HCT116 (cell line): ENCODE results near the gene NRTN. TPM values are rescaled to one million over a fixed set of nuclear protein-coding genes. Genes with fewer than 3 reads are reported as not detected.

Experiments used
- ATAC-seq: fragments of 200-7000 bp; cut with Tn5 transposase; 2 replicates; pipeline ENCODE4 v1.9.1; 2020; ENCODE audit warnings: mild to moderate bottlenecking, moderate library complexity
- BruUV-seq: library from RNA; stranded (reverse); fragments of 400-500 nt; replicated peaks from 2 replicates; lab custom pipeline; 2021; lab: Mats Ljungman, UMichigan
- CTCF ChIA-PET: fragments of 300-600 bp; sonication (Branson Sonifier 250); formaldehyde crosslinking; loops from one replicate; lab custom pipeline; 2021; ENCODE audit warnings: antibody characterized with exemption; lab: Charles Lee
- POLR2A ChIA-PET: fragments of 300-600, 350-600 bp; sonication (Branson Sonifier 250); formaldehyde crosslinking; loops from one replicate; lab custom pipeline; 2021; ENCODE audit warnings: antibody characterized with exemption; lab: Charles Lee
- RAD21 ChIA-PET, 2 experiments: fragments of 300-600 bp; sonication (Branson Sonifier 250); formaldehyde crosslinking; loops; one replicate each; lab custom pipeline; 2023; ENCODE audit warnings: low total read pairs in 2 of 2; ENCODE audit not compliant: uncharacterized antibody in 2 of 2, unreplicated experiment in 2 of 2, low non-redundant PET in 1 of 2; lab: Charles Lee
- DNase-seq: peaks from one replicate; pipeline ENCODE4 v3.0.0-alpha.2; 2010; ENCODE audit warnings: low read depth, low spot score
- H2AFZ ChIP-seq: fragments of 200-600 bp; shearing (Covaris generic), sonication (generic); 2 replicates; pipeline ENCODE4 v1.6.1; 2017; ENCODE audit warnings: low read depth, mixed run types, mixed read lengths, antibody characterized with exemption, low read length; ENCODE audit not compliant: poor library complexity, severe bottlenecking
- H3K27ac ChIP-seq: 2 replicates; pipeline ENCODE4 v1.5.1; 2012; ENCODE audit warnings: low read depth, low read length
- H3K27me3 ChIP-seq: fragments of 200-600 bp; sonication (generic); 2 replicates; pipeline ENCODE4 v1.6.1; 2016; ENCODE audit warnings: mixed run types, low read length, mixed read lengths; ENCODE audit not compliant: insufficient read depth
- H3K36me3 ChIP-seq, 2 experiments: fragments of 200-500 bp in 1 of 2; fragments of 200-600 bp in 1 of 2; sonication (Bioruptor generic) in 1 of 2; sonication (generic) in 1 of 2; 2 replicates each; pipeline versions ENCODE4 v1.5.1 to v1.6.1; 2014 to 2016; ENCODE audit warnings: low read length in 2 of 2, inconsistent platforms in 1 of 2, mixed read lengths in 1 of 2, mixed run types in 1 of 2; ENCODE audit not compliant: insufficient read depth in 2 of 2, control insufficient read depth in 1 of 2
- H3K4me1 ChIP-seq, 2 experiments: fragments of 200-600 bp in 1 of 2; sonication (generic) in 1 of 2; 2 replicates each; pipeline versions ENCODE4 v1.5.1 to v1.6.1; 2012 to 2017; ENCODE audit warnings: low read length in 2 of 2, inconsistent platforms in 1 of 2, mild to moderate bottlenecking in 1 of 2, mixed read lengths in 1 of 2, mixed run types in 1 of 2, moderate library complexity in 1 of 2; ENCODE audit not compliant: insufficient read depth in 2 of 2, control insufficient read depth in 1 of 2
- H3K4me2 ChIP-seq: fragments of 200-600 bp; sonication (generic); 2 replicates; pipeline ENCODE4 v1.6.1; 2017; ENCODE audit warnings: mixed run types, low read length, mixed read lengths
- H3K4me3 ChIP-seq, 2 experiments: fragments of 200-600 bp in 1 of 2; sonication (generic) in 1 of 2; replicated peaks in 1 of 2; 2 replicates each; pipeline ENCODE4 v1.5.1; 2011 to 2016; ENCODE audit warnings: low read length in 2 of 2, control low read depth in 1 of 2, low read depth in 1 of 2, mild to moderate bottlenecking in 1 of 2, mixed read lengths in 1 of 2, mixed run types in 1 of 2
- H3K79me2 ChIP-seq: fragments of 200-600 bp; sonication (generic); 2 replicates; pipeline ENCODE4 v1.6.1; 2017; ENCODE audit warnings: mild to moderate bottlenecking, mixed run types, low read length, moderate library complexity, mixed read lengths; ENCODE audit not compliant: insufficient read depth
- H3K9ac ChIP-seq: fragments of 200-600 bp; sonication (generic); 2 replicates; pipeline ENCODE4 v1.6.1; 2016; ENCODE audit warnings: low read length, mixed read lengths
- H3K9me2 ChIP-seq: fragments of 200-600 bp; sonication (generic), shearing (Covaris generic); 2 replicates; pipeline ENCODE4 v1.6.1; 2017; ENCODE audit warnings: mixed run types, mild to moderate bottlenecking, moderate library complexity; ENCODE audit not compliant: insufficient read depth
- H3K9me3 ChIP-seq, 2 experiments: fragments of 200-500 bp in 1 of 2; fragments of 200-600 bp in 1 of 2; sonication (Bioruptor generic) in 1 of 2; sonication (generic) in 1 of 2; 2 replicates each; pipeline ENCODE4 v1.6.1; 2014 to 2017; ENCODE audit warnings: low read length in 2 of 2, mixed read lengths in 2 of 2, inconsistent platforms in 1 of 2, low read depth in 1 of 2, mild to moderate bottlenecking in 1 of 2, mixed run types in 1 of 2, moderate library complexity in 1 of 2; ENCODE audit not compliant: control insufficient read depth in 1 of 2, insufficient read depth in 1 of 2
- H4K20me1 ChIP-seq: fragments of 200-600 bp; sonication (generic), shearing (Covaris generic); 2 replicates; pipeline ENCODE4 v1.6.1; 2017; ENCODE audit warnings: mixed run types, mild to moderate bottlenecking, moderate library complexity; ENCODE audit not compliant: insufficient read depth
- ATF3 ChIP-seq: IDR thresholded peaks from 2 replicates; pipeline ENCODE4 v1.6.1; 2012
- CBX3 ChIP-seq: IDR thresholded peaks from 2 replicates; pipeline ENCODE4 v1.6.1; 2012; ENCODE audit warnings: low read depth
- CEBPB ChIP-seq: IDR thresholded peaks from 2 replicates; pipeline ENCODE4 v1.6.1; 2012; ENCODE audit warnings: low read depth
- EGR1 ChIP-seq: IDR thresholded peaks from 2 replicates; pipeline ENCODE4 v1.6.1; 2012; ENCODE audit warnings: low read depth
- ELF1 ChIP-seq: IDR thresholded peaks from 2 replicates; pipeline ENCODE4 v1.6.1; 2012; ENCODE audit warnings: low read depth, borderline replicate concordance
- EZH2 ChIP-seq: fragments of 200-600 bp; sonication (generic); IDR thresholded peaks from 2 replicates; pipeline ENCODE4 v1.6.1; 2017; ENCODE audit warnings: antibody characterized with exemption, mixed run types
- EZH2phosphoT487 ChIP-seq: fragments of 200-600 bp; IDR thresholded peaks from 2 replicates; pipeline ENCODE4 v1.6.1; 2018; ENCODE audit warnings: antibody characterized with exemption, borderline replicate concordance
- FOSL1 ChIP-seq: IDR thresholded peaks from 2 replicates; pipeline ENCODE4 v1.6.1; 2012; ENCODE audit warnings: low read depth
- JUND ChIP-seq: IDR thresholded peaks from 2 replicates; pipeline ENCODE4 v1.6.1; 2012
- MAX ChIP-seq: IDR thresholded peaks from 2 replicates; pipeline ENCODE4 v1.6.1; 2012
- POLR2A ChIP-seq: IDR thresholded peaks from 2 replicates; pipeline ENCODE4 v1.7.0; 2011; ENCODE audit warnings: borderline replicate concordance; ENCODE audit not compliant: insufficient read depth, insufficient read length; ENCODE audit errors: extremely low read depth
- RAD21 ChIP-seq: IDR thresholded peaks from 2 replicates; pipeline ENCODE4 v1.6.1; 2012; ENCODE audit warnings: low read depth, mild to moderate bottlenecking
- REST ChIP-seq: IDR thresholded peaks from 2 replicates; pipeline ENCODE4 v1.6.1; 2012; ENCODE audit warnings: low read depth
- SIN3A ChIP-seq: IDR thresholded peaks from 2 replicates; pipeline ENCODE4 v1.6.1; 2012; ENCODE audit warnings: low read depth
- SP1 ChIP-seq: IDR thresholded peaks from 2 replicates; pipeline ENCODE4 v1.6.1; 2012; ENCODE audit warnings: low read depth
- SRF ChIP-seq: IDR thresholded peaks from 2 replicates; pipeline ENCODE4 v1.6.1; 2012; ENCODE audit warnings: low read depth
- TCF7L2 ChIP-seq: IDR thresholded peaks from 2 replicates; pipeline ENCODE4 v1.7.0; 2011; ENCODE audit warnings: borderline replicate concordance, inconsistent platforms; ENCODE audit not compliant: insufficient read depth, insufficient read length; ENCODE audit errors: extremely low read depth
- YY1 ChIP-seq: IDR thresholded peaks from 2 replicates; pipeline ENCODE4 v1.6.1; 2011; ENCODE audit warnings: low read length, low read depth, moderate library complexity, mild to moderate bottlenecking; ENCODE audit not compliant: insufficient replicate concordance; ENCODE audit errors: extremely low read depth
- ZBTB33 ChIP-seq: IDR thresholded peaks from 2 replicates; pipeline ENCODE4 v1.6.1; 2011; ENCODE audit warnings: mild to moderate bottlenecking, low read length, moderate library complexity; ENCODE audit not compliant: insufficient replicate concordance; ENCODE audit errors: extremely low read depth
- ZFX ChIP-seq: fragments of 450-650 bp; IDR thresholded peaks from 2 replicates; pipeline ENCODE4 v1.6.1; 2017
- ZNF274 ChIP-seq: fragments of 200-500 bp; sonication (Bioruptor generic); IDR thresholded peaks from 2 replicates; pipeline ENCODE4 v1.6.1; 2014; ENCODE audit warnings: mild to moderate bottlenecking, low read depth, low read length, inconsistent platforms
- intact Hi-C: fragments of 100-400 bp; cut with micrococcal nuclease; formaldehyde crosslinking; loops from 2 replicates; pipeline ENCODE4 v1.10.0; 2022
- total RNA-seq: library from RNA; stranded (reverse); gene quantifications from one replicate; pipeline ENCODE4 v1.2.1, GENCODE V29; 2021; ENCODE audit not compliant: unreplicated experiment

The NRTN gene
- total RNA-seq, 1 experiment from 2014 or later: 11.5 TPM

GRCh38 chr19:5809469-5809868 lies 4.6 kb downstream of the NRTN start (continued):
- TF ChIP-seq MAX (no peak), YY1 (no peak), ZBTB33 (no peak), CEBPB (no peak), POLR2A (no peak), FOSL1 (no peak), SIN3A (no peak)

- POLR2A ChIA-PET: interaction anchor here (1.6 kb wide), 1 partner anchor 17 kb away, joined by 4 read pairs; no protein-coding TSS in a partner anchor
- no peaks in the 10 kb centered on the region for H3K36me3 ChIP-seq
- no peaks in the 10 kb centered on the region for H3K27me3 ChIP-seq
- H3K27ac ChIP-seq: no peak overlapping the region
- H3K9me2 ChIP-seq: no peaks in the 10 kb centered on the region
- H2AFZ ChIP-seq: no peak overlapping the region
- H3K4me2 ChIP-seq: no peak overlapping the region
- DNase-seq: no peak
- no peak overlapping the region for H3K4me3 ChIP-seq
- intact Hi-C loops: loop anchor here (5.0 kb wide), 1 partner anchor 156 kb away; no protein-coding TSS in a partner anchor
- H3K9me3 ChIP-seq: no peaks in the 10 kb centered on the region
- no peaks in the 10 kb centered on the region for H4K20me1 ChIP-seq
- peaks cover 0 to 1% of the 10 kb centered on the region in 2 experiments; a peak in 1 of 4 replicates for H3K4me1 ChIP-seq
- no peak for ATAC-seq
- CTCF ChIA-PET: interaction anchor here (1.2 kb wide), 1 partner anchor 16 kb away, joined by 3 read pairs; no protein-coding TSS in a partner anchor
- RAD21 ChIA-PET: no interaction called here
- H3K9ac ChIP-seq: no peak overlapping the region
- TF ChIP-seq SP1 (no peak), SRF (no peak), SIN3A (no peak), CBX3 (no peak), MAX (no peak), YY1 (no peak), TCF7L2 (no peak), ATF3 (no peak), EZH2 (no peak), ZNF274 (no peak), POLR2A (no peak), EZH2phosphoT487 (no peak), ELF1 (no peak), ZFX (no peak), RAD21 (no peak), CEBPB (no peak), EGR1 (no peak), REST (no peak), JUND (no peak)
- BruUV-seq: no TSS peak
- H3K79me2 ChIP-seq: no peaks in the 10 kb centered on the region
These were observed 6.2 kb downstream of the NRTN start for GRCh38 chr19:5811117-5811516.
